Posterior cingulate gyrus (tissue), 11 donors: ENCODE results near the gene CTNNA3.

Experiments used
- DNase-seq, 10 donors: peaks; one replicate each; pipeline versions ENCODE4 v3.0.0 to v3.0.0-alpha.2; 2020 to 2021; ENCODE audit warnings: mixed read lengths in 3 of 10
- intact Hi-C: fragments of 100-400 bp; cut with DNase I; formaldehyde crosslinking; loops from one replicate; pipeline ENCODE4 v1.15.1; 2023

Gene CTNNA3

GRCh38 chr10:65943451-65943850 lies 1752.5 kb downstream of the CTNNA3 start:
- intact Hi-C loops, result no loop called here
- no peak for DNase-seq

- intact Hi-C loops, result no loop called here
- no peak for DNase-seq
Observed at GRCh38 chr10:65940816-65941662, 1755.0 kb downstream of the CTNNA3 start.

GRCh38 chr10:65940105-65940504 lies 1755.9 kb downstream of the CTNNA3 start:
- intact Hi-C loops, result no loop called here
- no peak for DNase-seq

GRCh38 chr10:65931291-65932070 lies 1764.5 kb downstream of the CTNNA3 start:
- intact Hi-C loops, result no loop called here
- DNase-seq, result no peak

GRCh38 chr10:65911151-65911835 lies 1784.7 kb downstream of the CTNNA3 start:
- intact Hi-C loops, result no loop called here

GRCh38 chr10:65910209-65910608 lies 1785.8 kb downstream of the CTNNA3 start:
- intact Hi-C loops, result no loop called here
- no peak for DNase-seq

More at GRCh38 chr10:65911151-65911835, 1784.7 kb downstream of the CTNNA3 start:
- no peak for DNase-seq

GRCh38 chr10:65907199-65907712 lies 1788.7 kb downstream of the CTNNA3 start:
- DNase-seq, result no peak
- intact Hi-C loops, result no loop called here

GRCh38 chr10:65903620-65904019 lies 1792.4 kb downstream of the CTNNA3 start:
- intact Hi-C loops, result no loop called here
- DNase-seq, result no peak

GRCh38 chr10:65900271-65900670 lies 1795.7 kb downstream of the CTNNA3 start:
- DNase-seq, result no peak
- intact Hi-C loops, result no loop called here

- intact Hi-C loops, result no loop called here
- DNase-seq, result no peak
Observed at GRCh38 chr10:65898055-65898454, 1797.9 kb downstream of the CTNNA3 start.

- intact Hi-C loops, result no loop called here
- no peak for DNase-seq
Observed at GRCh38 chr10:65894961-65895360, 1801.0 kb downstream of the CTNNA3 start.

- intact Hi-C loops, result no loop called here
- no peak for DNase-seq
Observed at GRCh38 chr10:65894379-65894778, 1801.6 kb downstream of the CTNNA3 start.

GRCh38 chr10:65893676-65894075 lies 1802.3 kb downstream of the CTNNA3 start:
- intact Hi-C loops, result no loop called here

GRCh38 chr10:65892284-65892683 lies 1803.7 kb downstream of the CTNNA3 start:
- intact Hi-C loops, result no loop called here
- DNase-seq, result no peak

More at GRCh38 chr10:65893676-65894075, 1802.3 kb downstream of the CTNNA3 start:
- DNase-seq, result no peak

- no peak for DNase-seq
- intact Hi-C loops, result no loop called here
Observed at GRCh38 chr10:65891073-65891981, 1804.7 kb downstream of the CTNNA3 start.

- intact Hi-C loops, result no loop called here
- DNase-seq, result no peak
Observed at GRCh38 chr10:65864529-65864928, 1831.5 kb downstream of the CTNNA3 start.

- intact Hi-C loops, result no loop called here
- no peak for DNase-seq
Observed at GRCh38 chr10:65864036-65864435, 1832.0 kb downstream of the CTNNA3 start.
